GM18511 (cell line): ENCODE results near the gene ROR2.
"Not testable (repeated sequence)": the region's sequence is repeated elsewhere in the genome, so short reads cannot be mapped to it uniquely, and the experiment has no call there.

Experiments
- ATAC-seq: cut with Tn5 transposase; IDR thresholded peaks from one replicate; pipeline ENCODE4 v1.9.1; 2021; ENCODE audit warnings: mild to moderate bottlenecking, moderate library complexity; ENCODE audit not compliant: unreplicated experiment

Gene ROR2

GRCh38 chr9:91803970-91804752 is 145.9 kb downstream of the ROR2 start:
- no peak for ATAC-seq

DNA sequence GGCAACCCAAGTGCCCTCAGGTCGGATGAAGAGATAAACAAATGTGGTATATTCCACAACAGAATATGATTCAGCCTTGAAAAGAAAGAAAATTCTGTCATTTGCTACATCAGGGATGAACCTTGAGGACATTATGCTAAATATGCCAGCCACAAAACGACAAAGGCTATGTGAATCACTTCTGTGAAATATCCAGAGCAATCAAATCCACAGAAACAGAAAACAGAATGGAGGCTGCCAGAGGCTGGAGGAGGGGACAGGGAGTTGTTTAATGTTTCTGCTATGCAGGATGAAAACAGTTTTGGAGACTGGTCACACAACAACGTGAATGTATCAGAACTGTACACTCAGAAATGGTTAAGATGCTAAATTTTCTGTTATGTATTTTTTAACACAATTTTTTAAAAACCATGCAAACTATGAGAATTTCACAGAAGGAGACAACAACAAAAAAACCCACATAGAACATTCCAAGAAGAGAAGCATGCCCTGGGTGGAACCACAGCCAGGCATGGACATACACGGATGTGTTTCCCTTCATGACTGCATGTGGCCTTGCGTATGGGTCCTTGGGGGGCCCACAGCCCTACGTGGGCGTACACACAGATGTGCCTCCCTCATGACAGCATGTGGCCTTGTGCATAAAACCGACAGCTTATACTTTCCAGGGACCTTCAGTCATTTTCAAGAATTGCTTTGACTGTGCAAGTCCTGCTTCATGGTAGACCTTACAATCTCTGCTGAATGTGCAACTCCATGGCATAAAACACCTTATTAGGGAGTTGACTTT is 146.7 kb downstream of the ROR2 start:
- ATAC-seq: no peak

- no peak for ATAC-seq
Measured at GRCh38 chr9:91802391-91802790, 147.6 kb downstream of the ROR2 start.

DNA sequence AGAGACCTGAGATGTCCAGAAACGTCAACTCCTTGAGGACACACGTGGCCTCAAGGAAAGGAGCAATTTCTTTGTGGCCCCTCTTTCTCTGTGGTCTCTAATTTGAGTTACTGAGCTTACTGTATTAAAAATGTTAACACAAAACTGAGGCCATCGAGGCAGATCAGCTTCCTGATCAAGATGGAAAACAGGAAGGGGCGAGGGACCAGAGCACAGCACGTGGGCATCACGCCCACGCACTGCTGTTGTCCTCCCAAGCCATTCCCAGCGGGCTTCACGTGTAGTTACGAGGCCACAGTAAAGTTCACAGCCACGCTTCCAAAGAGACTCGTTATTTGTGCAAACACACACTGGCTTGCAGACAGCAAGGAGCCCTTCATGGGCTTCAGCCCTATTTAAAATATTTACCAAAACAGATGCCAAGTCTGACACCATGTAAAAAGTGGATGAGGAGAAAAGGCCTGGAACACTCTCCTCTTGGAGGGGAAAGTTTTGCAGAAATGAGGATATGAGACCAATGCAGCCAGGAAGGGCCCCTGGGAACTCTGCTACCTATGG is 149.5 kb downstream of the ROR2 start:
- ATAC-seq: no peak

- no peak for ATAC-seq
Measured at GRCh38 chr9:91799113-91799744, 150.8 kb downstream of the ROR2 start.

GRCh38 chr9:91798273-91799112 is 151.5 kb downstream of the ROR2 start:
- not testable (repeated sequence) for ATAC-seq

GRCh38 chr9:91797517-91797916 is 152.5 kb downstream of the ROR2 start:
- not testable (repeated sequence) for ATAC-seq

GRCh38 chr9:91796516-91796915 is 153.5 kb downstream of the ROR2 start:
- ATAC-seq: not testable (repeated sequence)

DNA sequence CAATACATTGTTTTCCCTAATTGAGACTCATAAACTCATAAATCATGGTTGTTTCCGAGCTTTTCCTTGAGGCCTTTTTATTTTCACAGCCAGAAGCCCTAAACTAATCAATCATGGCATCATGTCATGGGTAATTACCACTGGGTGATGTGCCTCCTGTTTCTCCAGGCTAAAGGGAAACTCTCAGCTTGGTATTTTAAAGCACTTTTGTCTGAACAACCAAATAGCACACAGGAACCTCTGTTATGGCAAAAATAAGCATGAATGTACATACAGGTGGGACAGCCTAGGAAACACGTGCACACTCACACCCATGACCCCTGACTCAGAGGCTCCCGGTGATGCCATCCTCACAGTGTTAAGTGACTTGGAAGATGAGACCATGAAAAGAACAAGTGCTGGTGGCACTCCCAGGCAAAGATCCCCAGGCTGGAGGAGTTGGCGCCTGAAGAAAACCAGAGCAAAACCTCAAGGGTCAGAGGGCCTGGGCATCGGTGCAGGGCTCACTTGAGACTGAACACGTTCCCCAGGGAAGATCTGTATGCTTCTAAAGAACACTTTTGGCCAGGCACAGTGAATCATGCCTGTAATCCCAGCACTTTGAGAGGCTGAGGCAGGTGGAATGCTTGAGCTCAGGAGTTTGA is 154.3 kb downstream of the ROR2 start:
- no peak for ATAC-seq

DNA sequence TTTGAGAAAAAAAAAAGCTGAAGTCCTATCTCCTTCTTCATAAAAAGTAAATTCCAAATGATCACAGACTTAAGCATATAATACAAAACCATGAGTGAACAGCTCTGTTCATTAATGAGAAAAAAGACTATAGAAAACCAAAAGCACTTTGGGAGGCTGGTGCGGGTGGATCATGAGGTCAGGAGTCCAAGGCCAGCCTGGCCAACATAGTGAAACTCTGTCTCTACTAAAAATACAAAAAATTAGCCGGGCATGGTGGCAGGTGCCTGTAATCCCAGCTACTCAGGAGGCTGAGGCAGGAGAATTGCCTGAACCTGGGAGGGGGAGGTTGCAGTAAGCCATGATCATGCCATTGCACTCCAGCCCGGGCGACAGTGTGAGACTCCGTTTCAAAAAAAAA is 156.7 kb downstream of the ROR2 start:
- ATAC-seq: not testable (repeated sequence)

DNA sequence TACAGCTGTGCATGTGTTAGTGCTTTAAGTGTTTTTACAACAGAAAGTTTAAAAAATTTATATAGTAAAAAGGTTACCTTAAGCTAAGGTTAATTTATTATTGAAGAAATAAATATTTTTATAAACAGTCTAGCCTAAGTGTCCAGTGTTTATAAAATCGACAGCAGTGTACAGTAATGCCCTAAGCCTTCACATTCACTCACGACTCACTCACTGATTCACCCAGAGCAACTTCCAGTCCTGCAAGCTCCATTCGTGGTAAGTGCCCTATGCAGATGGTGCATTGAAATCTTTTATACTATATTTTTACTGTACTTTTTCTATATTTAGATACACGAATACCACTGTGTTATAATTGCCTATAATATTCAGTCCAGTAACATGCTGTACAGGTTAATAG is 159.1 kb downstream of the ROR2 start:
- ATAC-seq: no peak

- no peak for ATAC-seq
Measured at GRCh38 chr9:91789941-91790340, 160.1 kb downstream of the ROR2 start.

DNA sequence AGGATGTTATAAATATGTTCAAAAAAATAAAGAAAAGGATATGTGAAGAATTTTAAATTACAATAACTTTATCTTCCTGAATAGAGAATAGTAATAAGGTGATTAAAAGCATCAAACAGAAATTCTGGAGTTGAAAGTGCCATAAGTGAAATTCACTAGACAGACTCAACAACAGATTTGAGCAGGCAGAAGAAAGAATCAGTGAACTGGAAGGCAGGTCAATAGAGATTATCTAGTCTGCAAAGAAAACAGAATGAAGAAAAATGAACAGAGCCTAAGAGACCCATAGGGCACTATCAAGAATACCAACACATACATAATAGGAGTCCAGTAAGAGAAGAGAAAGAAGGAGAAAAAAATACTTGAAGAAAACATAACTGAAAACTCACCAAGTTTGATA is 162.1 kb downstream of the ROR2 start:
- ATAC-seq: no peak

- no peak for ATAC-seq
Measured at GRCh38 chr9:91786132-91786896, 163.7 kb downstream of the ROR2 start.

DNA sequence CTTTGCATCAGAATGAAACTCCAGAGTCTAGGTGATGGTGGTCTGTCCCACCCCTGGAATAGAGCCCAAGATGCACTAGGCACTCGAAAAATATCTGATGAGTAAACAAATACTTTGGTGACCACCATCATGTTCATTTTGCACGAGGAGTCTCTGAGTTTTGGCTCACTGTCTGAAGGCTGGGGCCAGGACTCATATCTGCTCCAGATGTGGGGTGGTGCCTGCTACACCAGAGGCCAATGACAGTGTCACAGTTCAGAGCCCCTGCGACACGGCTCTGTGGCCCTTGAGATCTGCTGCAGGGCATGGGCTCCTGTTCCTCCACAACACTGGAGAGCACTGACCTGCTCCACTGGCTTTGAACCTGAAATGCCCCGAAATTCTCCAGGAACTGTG is 164.6 kb downstream of the ROR2 start:
- no peak for ATAC-seq

DNA sequence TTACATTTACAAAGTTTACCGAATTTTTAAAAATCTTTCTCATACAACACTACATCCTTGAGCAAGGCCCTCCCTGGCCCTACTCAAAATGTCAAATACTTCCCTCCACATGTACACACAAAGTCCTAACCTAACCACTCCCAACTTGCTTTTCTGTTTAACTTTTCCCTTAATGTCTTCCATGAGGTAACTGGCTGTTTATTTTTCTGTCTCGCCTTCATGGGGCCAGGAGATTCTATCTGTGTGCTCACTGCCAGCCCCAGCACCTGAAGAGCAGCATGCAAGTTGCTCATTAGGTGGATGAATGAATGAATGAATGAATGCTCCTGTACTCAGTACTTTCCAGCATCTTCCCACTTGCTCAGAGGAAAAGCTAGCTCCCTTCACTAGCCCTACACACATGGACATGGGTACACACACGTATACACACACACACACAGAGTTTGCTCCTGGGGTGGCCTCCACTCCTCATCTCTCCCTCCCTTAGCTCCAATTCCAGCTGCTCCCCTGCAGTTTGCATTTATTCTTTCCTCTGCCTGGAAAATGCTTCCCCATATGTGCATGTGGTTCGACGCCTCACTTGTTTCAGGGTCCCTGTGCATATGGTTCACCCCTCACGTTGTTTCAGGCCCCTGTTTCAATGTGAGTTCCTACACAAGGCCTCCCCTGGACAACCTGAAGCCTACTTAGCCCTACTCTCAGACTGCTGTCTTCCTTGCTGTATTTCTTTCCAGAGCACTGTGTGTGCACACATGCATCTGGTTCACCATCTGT is 165.2 kb downstream of the ROR2 start:
- ATAC-seq: no peak

GRCh38 chr9:91783876-91784672 is 166.0 kb downstream of the ROR2 start:
- ATAC-seq: no peak

GRCh38 chr9:91783411-91783810 is 166.6 kb downstream of the ROR2 start:
- ATAC-seq: no peak
